PC-3 (cell line): Measurements from ENCODE around the gene DCP1B. TPM values are rescaled to one million over a fixed set of nuclear protein-coding genes. Genes with fewer than 3 reads are reported as not detected.

Experiments used
- ATAC-seq: fragments of 200-7000 bp; cut with Tn5 transposase; 2 replicates; pipeline ENCODE4 v1.9.1; 2020; ENCODE audit warnings: mild to moderate bottlenecking, moderate library complexity
- BruUV-seq: library from RNA; stranded (reverse); fragments of 400-500 nt; replicated peaks from 2 replicates; lab custom pipeline; 2021; lab: Mats Ljungman, UMichigan
- CTCF ChIA-PET: fragments of 300-600 bp; sonication (Branson Sonifier 250); formaldehyde crosslinking; loops from one replicate; lab custom pipeline; 2022; ENCODE audit warnings: antibody characterized with exemption; lab: Charles Lee
- POLR2A ChIA-PET: fragments of 300-600 bp; sonication (Branson Sonifier 250); formaldehyde crosslinking; loops from one replicate; lab custom pipeline; 2022; ENCODE audit warnings: antibody characterized with exemption; ENCODE audit not compliant: unreplicated experiment; lab: Charles Lee
- DNase-seq: peaks from one replicate; pipeline ENCODE4 v3.0.0-alpha.2; 2015
- H2AFZ ChIP-seq: fragments of 300-600 bp; sonication (generic); 2 replicates; pipeline ENCODE4 v1.6.0; 2016; ENCODE audit warnings: antibody characterized with exemption, low read length
- H3F3A ChIP-seq: fragments of 300-600 bp; sonication (generic); one replicate; pipeline ENCODE4 v1.6.0; 2017; ENCODE audit warnings: antibody characterized with exemption, low read length, control low read depth, mild to moderate bottlenecking; ENCODE audit not compliant: unreplicated experiment
- H3K27ac ChIP-seq: fragments of 300-600 bp; sonication (generic); 2 replicates; pipeline ENCODE4 v1.5.1; 2016; ENCODE audit warnings: mild to moderate bottlenecking, low read length
- H3K27me3 ChIP-seq: fragments of 300-600 bp; sonication (generic); 2 replicates; pipeline ENCODE4 v1.6.1; 2016; ENCODE audit warnings: low read length, mixed read lengths
- H3K36me3 ChIP-seq: fragments of 300-600 bp; sonication (generic); 2 replicates; pipeline ENCODE4 v1.6.1; 2016; ENCODE audit warnings: low read depth, mixed run types, low read length, mixed read lengths
- H3K4me1 ChIP-seq: fragments of 300-600 bp; sonication (generic); 2 replicates; pipeline ENCODE4 v1.5.1; 2016; ENCODE audit warnings: low read length; ENCODE audit not compliant: insufficient read depth
- H3K4me2 ChIP-seq: fragments of 300-600 bp; sonication (generic); 2 replicates; pipeline ENCODE4 v1.6.0; 2016; ENCODE audit warnings: low read length
- H3K4me3 ChIP-seq: fragments of 300-600 bp; sonication (generic); 2 replicates; pipeline ENCODE4 v1.5.1; 2016; ENCODE audit warnings: mild to moderate bottlenecking, low read length, mixed read lengths
- H3K79me2 ChIP-seq: fragments of 300-600 bp; sonication (generic); 2 replicates; pipeline ENCODE4 v1.6.1; 2017; ENCODE audit warnings: low read length, mixed read lengths
- H3K9ac ChIP-seq: fragments of 300-600 bp; sonication (generic); 2 replicates; pipeline ENCODE4 v1.6.0; 2016; ENCODE audit warnings: mild to moderate bottlenecking, low read length
- H3K9me2 ChIP-seq: fragments of 300-600 bp; sonication (generic); replicated peaks from 2 replicates; pipeline ENCODE4 v1.6.1; 2016; ENCODE audit warnings: mixed run types, low read length, mixed read lengths
- H3K9me3 ChIP-seq: fragments of 300-600 bp; sonication (generic); 2 replicates; pipeline ENCODE4 v1.6.1; 2016; ENCODE audit warnings: low read length, mixed read lengths
- H4K20me1 ChIP-seq: fragments of 300-600 bp; sonication (generic); 2 replicates; pipeline ENCODE4 v1.6.1; 2016; ENCODE audit warnings: low read length, mixed read lengths
- EZH2 ChIP-seq: fragments of 300-600 bp; sonication (generic); IDR thresholded peaks from one replicate; pipeline ENCODE4 v1.6.1; 2017; ENCODE audit warnings: antibody characterized with exemption, mild to moderate bottlenecking, low read length; ENCODE audit not compliant: unreplicated experiment
- EZH2phosphoT487 ChIP-seq: fragments of 300-600 bp; sonication (generic); IDR thresholded peaks from 2 replicates; pipeline ENCODE4 v1.6.1; 2018; ENCODE audit warnings: mild to moderate bottlenecking, antibody characterized with exemption, low read length, borderline replicate concordance
- intact Hi-C: fragments of 100-400 bp; cut with micrococcal nuclease; formaldehyde crosslinking; loops from 2 replicates; pipeline ENCODE4 v1.9.0; 2023
- total RNA-seq: library from RNA; depleted of rRNA; stranded (reverse); fragments of >200 nt; gene quantifications from 2 replicates; pipeline ENCODE4 v1.2.3, GENCODE V29; 2014
- TF ChIP-seq, protein P1 (sequence below): fragments of 300-600 bp; sonication (generic); conservative IDR thresholded peaks from 2 replicates; pipeline ENCODE4 v1.5.1; 2017; ENCODE audit warnings: antibody characterized with exemption, low read depth, mild to moderate bottlenecking, low read length

Gene DCP1B
- total RNA-seq, 1 experiment from 2014 or later = 4.9 TPM

DNA sequence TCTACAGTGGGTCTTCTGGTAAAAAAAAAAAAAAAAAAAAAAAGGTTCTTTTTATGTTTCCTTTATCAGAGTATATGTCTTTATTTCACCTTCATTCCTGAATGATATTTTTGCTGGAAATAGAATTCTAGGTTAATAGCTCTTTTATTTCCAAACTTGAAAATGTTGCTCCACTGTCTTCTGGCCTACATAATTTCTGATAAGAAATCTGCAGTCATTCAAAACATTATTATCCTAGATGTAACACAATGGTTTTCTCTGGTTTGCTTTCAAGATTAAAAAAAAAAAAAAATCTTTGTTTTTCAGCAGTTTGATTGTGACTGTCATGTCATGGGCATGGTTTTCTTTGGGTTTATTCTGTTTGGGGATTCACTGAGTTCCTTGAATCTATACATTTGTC, 19.5 kb downstream of the DCP1B start:
- TF ChIP-seq EZH2phosphoT487 (no peak), EZH2 (no peak)
- TF ChIP-seq, protein P1, sequence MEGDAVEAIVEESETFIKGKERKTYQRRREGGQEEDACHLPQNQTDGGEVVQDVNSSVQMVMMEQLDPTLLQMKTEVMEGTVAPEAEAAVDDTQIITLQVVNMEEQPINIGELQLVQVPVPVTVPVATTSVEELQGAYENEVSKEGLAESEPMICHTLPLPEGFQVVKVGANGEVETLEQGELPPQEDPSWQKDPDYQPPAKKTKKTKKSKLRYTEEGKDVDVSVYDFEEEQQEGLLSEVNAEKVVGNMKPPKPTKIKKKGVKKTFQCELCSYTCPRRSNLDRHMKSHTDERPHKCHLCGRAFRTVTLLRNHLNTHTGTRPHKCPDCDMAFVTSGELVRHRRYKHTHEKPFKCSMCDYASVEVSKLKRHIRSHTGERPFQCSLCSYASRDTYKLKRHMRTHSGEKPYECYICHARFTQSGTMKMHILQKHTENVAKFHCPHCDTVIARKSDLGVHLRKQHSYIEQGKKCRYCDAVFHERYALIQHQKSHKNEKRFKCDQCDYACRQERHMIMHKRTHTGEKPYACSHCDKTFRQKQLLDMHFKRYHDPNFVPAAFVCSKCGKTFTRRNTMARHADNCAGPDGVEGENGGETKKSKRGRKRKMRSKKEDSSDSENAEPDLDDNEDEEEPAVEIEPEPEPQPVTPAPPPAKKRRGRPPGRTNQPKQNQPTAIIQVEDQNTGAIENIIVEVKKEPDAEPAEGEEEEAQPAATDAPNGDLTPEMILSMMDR = no peak
- Histone ChIP-seq H4K20me1 (no peaks in the 10 kb centered on the region), H3K27ac (no peak overlapping the region), H3K9me3 (0 out of 2 replicates have a peak, but pooled peaks cover 4% of the 10 kb centered on the region), H3K4me2 (no peak overlapping the region), H3K9ac (no peak overlapping the region), H3K79me2 (no peaks in the 10 kb centered on the region), H3K9me2 (no peaks in the 10 kb centered on the region), H3F3A (no peaks in the 10 kb centered on the region), H3K4me1 (no peaks in the 10 kb centered on the region), H3K36me3 (0 out of 2 replicates have a peak, but pooled peaks cover 2% of the 10 kb centered on the region), H2AFZ (no peak overlapping the region), H3K4me3 (no peak overlapping the region), H3K27me3 (no peaks in the 10 kb centered on the region)
- no peak for ATAC-seq
- CTCF ChIA-PET = interaction anchor here (0.6 kb wide), 1 partner anchor 8 kb away, joined by 10 read pairs; no protein-coding TSS in a partner anchor
- POLR2A ChIA-PET = no interaction called here
- no peak for DNase-seq
- intact Hi-C loops = no loop called here
- no TSS peak for BruUV-seq

DNA sequence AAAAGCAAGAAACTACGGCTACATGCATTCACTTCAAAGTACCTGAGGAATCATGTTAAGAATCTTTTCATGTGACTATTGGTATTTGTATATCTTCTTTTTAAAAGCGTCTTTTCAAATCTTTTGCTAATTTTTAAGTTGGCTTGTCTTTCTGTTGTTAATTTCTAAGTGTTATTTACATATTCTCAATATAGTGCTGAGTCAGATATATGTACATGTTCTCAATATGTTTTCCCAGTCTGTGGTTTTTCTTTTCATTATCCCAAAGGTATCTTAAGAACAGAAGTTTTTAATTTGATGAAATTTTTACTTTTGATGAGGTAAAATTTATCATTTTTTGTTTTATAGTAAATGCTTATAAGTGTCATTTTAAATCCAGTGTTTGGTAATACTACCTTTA, 24.0 kb downstream of the DCP1B start:
- intact Hi-C loops = no loop called here
- ChIA-PET POLR2A (no interaction called here), CTCF (no interaction called here)
- H4K20me1 ChIP-seq = no peaks in the 10 kb centered on the region
- no peaks in the 10 kb centered on the region for H3F3A ChIP-seq
- H3K4me1 ChIP-seq = no peaks in the 10 kb centered on the region
- H2AFZ ChIP-seq = no peak overlapping the region
- no peak for DNase-seq
- no peak for ATAC-seq
- no peak overlapping the region for H3K4me3 ChIP-seq
- H3K4me2 ChIP-seq = no peak overlapping the region
- TF ChIP-seq, protein P1 = no peak
- TF ChIP-seq EZH2phosphoT487 (no peak), EZH2 (no peak)
- no peaks in the 10 kb centered on the region for H3K9me2 ChIP-seq
- H3K79me2 ChIP-seq = no peaks in the 10 kb centered on the region
- 0 out of 2 replicates have a peak, but pooled peaks cover 4% of the 10 kb centered on the region for H3K9me3 ChIP-seq
- no TSS peak for BruUV-seq
- no peaks in the 10 kb centered on the region for H3K27me3 ChIP-seq
- H3K27ac ChIP-seq = no peak overlapping the region
- H3K9ac ChIP-seq = no peak overlapping the region
- no peaks in the 10 kb centered on the region for H3K36me3 ChIP-seq

DNA sequence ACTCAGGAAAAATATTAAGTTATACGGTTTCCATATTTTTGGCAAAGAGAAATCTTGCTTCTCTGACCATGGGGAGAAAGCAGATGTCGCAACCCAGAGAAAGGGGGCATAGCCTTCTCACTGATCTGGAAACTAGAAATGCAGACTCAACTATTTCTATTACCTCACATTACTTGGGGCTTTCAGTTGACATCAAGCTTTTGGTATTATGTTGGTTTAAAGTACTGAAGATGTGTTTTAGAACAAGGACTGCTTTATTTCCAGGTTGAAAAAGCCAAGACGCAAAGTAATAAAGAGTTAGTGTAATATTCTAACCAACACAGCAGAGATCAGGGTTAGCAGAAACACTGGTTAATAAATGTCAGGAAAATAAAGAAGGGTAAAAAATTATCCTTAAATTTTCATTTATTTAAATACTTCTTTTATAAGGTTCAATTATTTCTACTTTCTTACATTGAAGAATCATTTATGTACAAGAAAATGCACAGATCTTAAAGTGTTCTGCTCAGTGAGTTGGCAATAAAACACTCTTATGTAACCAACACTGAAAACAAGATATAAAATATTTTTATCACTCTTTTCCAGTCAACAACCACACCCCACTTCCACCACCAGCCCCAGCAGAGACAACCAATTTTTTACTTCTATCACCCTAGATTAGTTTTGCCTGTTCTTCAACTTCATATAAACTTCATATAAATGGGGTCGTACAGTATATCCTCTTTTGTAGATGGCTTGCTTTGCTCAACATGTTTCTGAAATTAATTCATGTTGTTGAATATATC, 26.0 kb downstream of the DCP1B start:
- intact Hi-C loops = no loop called here
- Histone ChIP-seq H3K4me1 (no peaks in the 10 kb centered on the region), H3K27ac (no peak overlapping the region), H3K36me3 (no peaks in the 10 kb centered on the region), H3K9me3 (no peaks in the 10 kb centered on the region), H3F3A (no peaks in the 10 kb centered on the region), H3K4me2 (no peak overlapping the region), H2AFZ (no peak overlapping the region), H3K9ac (no peak overlapping the region), H3K9me2 (no peaks in the 10 kb centered on the region), H3K79me2 (no peaks in the 10 kb centered on the region), H3K27me3 (no peaks in the 10 kb centered on the region), H4K20me1 (no peaks in the 10 kb centered on the region), H3K4me3 (no peak overlapping the region)
- no peak for ATAC-seq
- BruUV-seq = no TSS peak
- POLR2A ChIA-PET = no interaction called here
- TF ChIP-seq, protein P1 = no peak
- TF ChIP-seq EZH2phosphoT487 (no peak), EZH2 (no peak)
- no peak for DNase-seq
- CTCF ChIA-PET = no interaction called here
